ENCODE data around the gene HSFX3.
A peak's percentile ranks its signal among the peaks of the same experiment; 100 is the strongest.
"Not testable (repeated sequence)": the region's sequence is repeated elsewhere in the genome, so short reads cannot be mapped to it uniquely, and the experiment has no call there.

The HSFX3 gene

DNA sequence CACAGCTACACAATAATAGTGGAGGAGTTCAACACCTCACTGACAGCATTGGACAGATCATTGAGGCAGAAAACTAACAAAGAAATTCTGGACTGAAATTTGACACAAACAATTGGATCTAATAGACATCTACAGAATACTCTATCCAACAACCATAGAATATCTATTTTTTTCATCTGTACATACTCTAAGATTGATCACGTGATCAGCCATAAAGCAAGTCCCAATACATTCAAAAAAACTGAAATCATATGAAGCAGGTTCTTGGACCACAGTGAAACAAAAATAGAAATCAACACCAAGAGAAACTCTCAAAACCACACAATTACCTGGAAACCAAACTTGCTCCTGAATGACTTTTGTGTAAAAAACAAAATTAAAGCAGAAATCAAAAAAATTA, 32.4 kb downstream of the HSFX3 start:
- no peak for DNase-seq (ENCODE audit: low read depth)

- DNase-seq (ENCODE audit: low read depth): no peak
Measured at GRCh38 chrX:149516604-149517003, 33.1 kb downstream of the HSFX3 start.

GRCh38 chrX:149515954-149516602, 33.6 kb downstream of the HSFX3 start:
- DNase-seq (ENCODE audit: low read depth): no peak

GRCh38 chrX:149513825-149514428, 35.8 kb downstream of the HSFX3 start:
- DNase-seq (ENCODE audit: low read depth): no peak

DNA sequence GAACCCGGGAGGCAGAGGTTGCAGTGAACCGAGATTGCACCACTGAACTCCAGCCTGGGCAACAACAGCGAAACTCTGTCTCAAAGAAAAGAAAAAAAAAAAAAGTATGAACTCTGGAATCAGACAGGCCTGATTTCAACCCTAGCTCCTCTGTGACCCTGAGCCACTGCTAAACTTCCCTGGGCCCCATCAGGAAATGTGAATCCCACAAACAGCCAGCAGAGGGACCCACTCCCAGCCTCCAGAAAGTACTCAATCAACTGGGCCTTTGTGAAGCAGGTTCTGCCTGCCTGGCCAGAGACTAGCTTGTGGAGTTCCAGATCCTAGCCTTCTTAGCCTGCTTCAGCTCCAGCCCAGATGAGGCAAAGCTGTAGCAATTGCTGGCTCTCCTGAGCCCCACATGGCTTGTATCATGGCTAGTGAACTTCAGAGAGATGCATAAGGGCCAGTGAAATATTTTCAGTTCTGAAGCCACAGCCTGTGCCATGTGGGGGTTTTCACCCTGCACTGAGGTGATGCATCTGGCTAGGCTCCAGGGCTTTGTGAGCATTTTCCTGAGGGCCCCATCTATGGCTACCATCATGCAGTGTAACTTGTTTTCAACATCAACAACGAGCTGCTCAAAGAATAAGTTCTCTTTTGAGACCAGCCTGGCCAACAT, 37.4 kb downstream of the HSFX3 start:
- no peak for DNase-seq (ENCODE audit: low read depth)

GRCh38 chrX:149511081-149511480, 38.6 kb downstream of the HSFX3 start:
- DNase-seq (ENCODE audit: low read depth): no peak

DNA sequence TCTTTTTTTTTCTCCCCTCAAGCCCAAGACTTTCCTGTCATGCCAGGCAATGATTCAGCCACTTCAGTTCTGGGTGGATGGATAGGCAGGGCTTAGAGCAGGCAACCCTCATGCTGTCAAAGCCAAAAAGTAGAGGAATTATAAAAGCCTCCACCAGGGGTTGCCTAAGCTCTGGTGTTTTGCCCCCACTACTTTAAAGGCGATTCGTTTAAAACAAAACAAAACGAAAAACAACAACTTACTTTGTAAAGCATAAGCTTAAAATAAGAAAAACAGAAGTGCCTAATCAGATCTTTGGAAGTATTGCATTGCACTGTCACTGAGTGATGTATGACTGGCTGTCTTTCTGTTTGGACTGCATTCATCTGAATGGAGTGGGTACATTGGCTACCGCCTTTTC, 39.3 kb downstream of the HSFX3 start:
- no peak for DNase-seq (ENCODE audit: low read depth)

DNA sequence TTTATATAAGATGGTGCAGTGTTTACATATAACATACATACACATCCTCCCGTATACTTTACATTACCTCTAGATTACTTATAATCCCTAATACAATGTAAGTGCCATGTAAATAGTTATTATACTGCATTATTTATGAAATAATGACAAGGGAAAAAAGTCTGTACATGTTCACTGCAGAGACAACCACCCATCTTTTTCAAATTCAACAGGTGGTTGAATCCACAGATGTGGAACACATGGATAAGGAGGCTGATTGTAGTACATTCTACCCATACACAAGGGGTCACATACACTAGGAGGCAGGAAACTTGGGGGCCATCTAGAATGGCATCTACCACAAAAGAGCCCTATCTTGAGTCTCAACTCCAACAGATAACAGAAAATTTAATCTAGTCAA, 41.3 kb downstream of the HSFX3 start:
- no peak for DNase-seq (ENCODE audit: low read depth)

GRCh38 chrX:149506349-149506748, 43.4 kb downstream of the HSFX3 start:
- no peak for DNase-seq (ENCODE audit: low read depth)

DNA sequence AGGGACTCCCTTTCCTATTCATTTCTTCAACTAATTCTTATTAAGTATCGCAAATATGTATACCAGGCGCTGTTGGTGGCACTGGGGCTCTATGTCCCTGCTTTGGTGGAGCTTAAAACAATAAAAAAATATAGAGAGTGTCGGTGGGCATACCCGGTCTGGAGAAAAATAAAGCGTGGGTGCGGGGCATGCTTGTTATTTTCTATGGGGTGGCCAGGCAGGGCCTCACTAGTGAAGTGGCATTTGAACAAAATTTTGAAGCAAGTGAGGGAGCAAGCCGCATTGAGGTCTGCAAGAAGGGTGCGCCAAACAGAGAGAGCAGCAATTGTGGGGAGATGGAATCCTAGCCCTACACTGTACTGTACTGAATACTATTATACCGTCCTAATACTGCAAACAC, 44.1 kb downstream of the HSFX3 start:
- DNase-seq (ENCODE audit: low read depth): no peak

- DNase-seq (ENCODE audit: low read depth): peak; percentile 69
Measured at GRCh38 chrX:149504915-149505651, 44.6 kb downstream of the HSFX3 start, which contains the start of gene IDS. Gene IDS (minus strand): TSS chrX:149505306. CDS start chrX:149505137, 169 bp downstream.

DNA sequence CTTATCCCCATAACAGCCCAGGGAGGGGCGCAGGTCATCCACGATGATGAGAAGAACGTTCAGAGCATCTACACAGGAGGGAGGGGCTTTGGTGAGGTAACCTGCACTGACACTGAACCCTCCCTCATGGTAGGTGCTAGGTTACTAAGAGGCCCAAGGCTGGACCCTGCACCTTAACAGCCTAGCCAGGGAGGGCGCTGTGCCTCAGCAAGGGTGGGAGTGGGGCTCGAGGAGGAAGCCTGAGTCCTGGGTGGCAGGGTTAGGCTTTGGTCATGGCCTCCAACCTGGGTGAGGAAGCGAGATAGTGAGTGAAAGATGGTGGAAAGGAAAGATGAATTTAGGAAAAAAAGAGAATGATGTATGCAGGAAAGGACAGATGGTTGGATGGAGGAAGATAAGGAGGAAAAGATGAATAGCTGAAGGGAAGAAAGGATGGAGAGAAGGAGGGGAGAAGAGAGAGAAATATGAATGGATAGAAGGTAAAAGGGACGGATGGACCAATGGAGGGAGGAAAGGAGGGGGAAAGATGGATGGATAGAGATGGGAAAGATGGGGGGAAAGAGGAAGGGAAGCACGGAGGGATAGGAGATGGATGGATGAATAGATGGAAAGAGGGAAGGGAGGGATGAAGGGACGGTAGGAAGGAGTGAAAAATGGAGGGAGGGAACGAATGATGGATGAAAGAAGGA, 45.4 kb downstream of the HSFX3 start:
- DNase-seq (ENCODE audit: low read depth): no peak

DNA sequence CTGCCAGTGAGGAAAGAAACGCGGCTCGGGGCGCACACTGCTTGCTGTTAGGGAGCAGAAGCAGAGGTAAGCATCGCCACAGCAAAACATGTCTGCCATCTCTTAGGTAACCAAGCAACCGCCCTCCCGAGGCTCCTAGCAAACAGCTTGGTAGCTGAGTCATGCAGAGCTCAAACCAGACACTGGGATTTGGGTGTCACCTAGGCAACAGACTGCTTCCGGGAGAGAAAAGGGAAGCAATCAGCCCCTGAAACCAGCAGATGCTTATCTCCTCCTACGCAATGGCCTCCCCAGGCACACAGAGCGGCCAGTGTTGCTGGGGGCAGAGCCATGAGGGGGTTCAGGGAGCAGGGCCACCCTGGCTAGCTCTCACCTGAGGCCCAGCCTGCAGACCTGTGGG, 46.3 kb downstream of the HSFX3 start:
- DNase-seq (ENCODE audit: low read depth): not testable (repeated sequence)

DNA sequence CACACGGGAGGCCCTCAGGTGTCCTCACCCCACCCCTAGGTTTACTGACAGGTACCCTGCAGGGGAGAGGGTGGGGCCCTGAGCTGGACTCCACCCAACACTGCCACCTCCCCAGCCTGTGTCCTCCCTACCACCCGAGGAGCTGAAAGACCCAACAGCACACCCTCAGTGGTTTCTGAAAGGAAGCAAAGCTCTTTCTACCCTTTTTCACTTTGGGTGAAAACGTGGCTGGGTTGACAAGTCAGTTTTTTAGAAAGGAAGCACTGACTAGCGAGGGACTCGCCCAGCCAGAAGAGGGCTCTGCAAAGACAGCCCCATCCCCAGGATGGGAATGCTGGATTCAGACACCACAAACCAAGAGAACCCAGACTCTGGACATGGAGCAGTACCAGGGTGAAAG, 46.8 kb downstream of the HSFX3 start:
- DNase-seq (ENCODE audit: low read depth): not testable (repeated sequence)

- no peak for DNase-seq (ENCODE audit: low read depth)
Measured at GRCh38 chrX:149499766-149500165, 50.0 kb downstream of the HSFX3 start.

DNA sequence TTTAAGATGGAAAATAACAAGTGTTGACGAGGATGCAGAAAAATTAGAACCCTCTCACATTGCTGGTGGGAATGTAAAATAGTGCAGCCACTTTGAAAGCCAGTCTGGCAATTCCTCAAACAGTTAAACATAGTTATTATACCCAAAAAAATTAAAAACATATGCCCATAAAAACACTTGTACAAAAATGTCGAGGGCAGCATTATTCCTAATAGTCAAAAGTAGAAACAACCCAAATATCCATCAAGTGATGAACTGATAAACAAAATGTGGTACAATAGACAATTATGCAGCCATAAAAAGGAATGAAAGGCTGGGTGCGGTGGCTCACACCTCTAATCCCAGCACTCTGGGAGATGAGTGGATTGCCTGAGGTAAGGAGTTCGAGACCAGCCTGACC, 51.0 kb downstream of the HSFX3 start:
- no peak for DNase-seq (ENCODE audit: low read depth)

All from stimulated activated CD8-positive, alpha-beta memory T cell treated with anti-CD3 and anti-CD28 coated beads, Interleukin-7, amount 100 ng/mL, for 24 hours (primary cell).